IMR-90 (cell line): ENCODE data around the gene SLC35F3. TPM values are rescaled to one million over a fixed set of nuclear protein-coding genes. Genes with fewer than 3 reads are reported as not detected.

Experiments used
- ATAC-seq: fragments of 200-7000 bp; cut with Tn5 transposase; 2 replicates; pipeline ENCODE4 v1.9.1; 2020; ENCODE audit warnings: low read depth, mild to moderate bottlenecking, moderate library complexity
- BruUV-seq: library from RNA; stranded (reverse); fragments of 400-500 nt; replicated peaks from 2 replicates; lab custom pipeline; 2021; lab: Mats Ljungman, UMichigan
- CTCF ChIA-PET: fragments of 300-600 bp; formaldehyde crosslinking; extraction: SDS; loops from one replicate; lab custom pipeline; 2021; ENCODE audit warnings: antibody characterized with exemption; lab: Yijun Ruan, JAX
- POLR2A ChIA-PET: fragments of 300-600 bp; sonication (Branson Sonifier 250); formaldehyde crosslinking; loops from one replicate; lab custom pipeline; 2022; ENCODE audit warnings: antibody characterized with exemption; ENCODE audit not compliant: unreplicated experiment; lab: Charles Lee
- DNase-seq: peaks from one replicate; pipeline ENCODE4 v3.0.0; 2013
- H2AFZ ChIP-seq: replicated peaks from 2 replicates; pipeline ENCODE3; 2013; ENCODE audit warnings: low read length, mild to moderate bottlenecking; ENCODE audit not compliant: poor library complexity
- H2AK5ac ChIP-seq: 2 replicates; pipeline ENCODE4 v1.6.1; 2013; ENCODE audit warnings: low read depth, low read length, inconsistent platforms
- H2AK9ac ChIP-seq: replicated peaks from 2 replicates; pipeline ENCODE3; 2013; ENCODE audit warnings: mild to moderate bottlenecking, low read depth, low read length, moderate library complexity; ENCODE audit not compliant: poor library complexity
- H2BK120ac ChIP-seq: 2 replicates; pipeline ENCODE4 v1.6.1; 2013; ENCODE audit warnings: low read depth, low read length, inconsistent platforms
- H2BK15ac ChIP-seq: 3 replicates; pipeline ENCODE4 v1.6.1; 2013; ENCODE audit warnings: low read depth, low read length, inconsistent platforms
- H2BK20ac ChIP-seq: 2 replicates; pipeline ENCODE4 v1.6.1; 2013; ENCODE audit warnings: low read depth, mild to moderate bottlenecking, inconsistent platforms, low read length, moderate library complexity
- H2BK5ac ChIP-seq: 2 replicates; pipeline ENCODE4 v1.6.1; 2013; ENCODE audit warnings: mild to moderate bottlenecking, low read depth, low read length, inconsistent platforms; ENCODE audit not compliant: poor library complexity, severe bottlenecking
- H3K14ac ChIP-seq: replicated peaks from 2 replicates; pipeline ENCODE4 v1.6.1; 2013; ENCODE audit warnings: low read depth, low read length, inconsistent platforms
- H3K18ac ChIP-seq: 2 replicates; pipeline ENCODE4 v1.6.1; 2013; ENCODE audit warnings: low read depth, low read length, control low read depth
- H3K23ac ChIP-seq: 2 replicates; pipeline ENCODE4 v1.6.1; 2013; ENCODE audit warnings: low read depth, low read length, inconsistent platforms
- H3K27ac ChIP-seq: 2 replicates; pipeline ENCODE4 v1.5.1; 2013; ENCODE audit warnings: mild to moderate bottlenecking, control low read depth, low read length; ENCODE audit not compliant: insufficient read depth
- H3K27me3 ChIP-seq: 2 replicates; pipeline ENCODE4 v1.6.1; 2013; ENCODE audit warnings: low read length; ENCODE audit not compliant: control insufficient read depth, insufficient read depth
- H3K36me3 ChIP-seq: 2 replicates; pipeline ENCODE4 v1.6.1; 2013; ENCODE audit warnings: low read length, mixed read lengths; ENCODE audit not compliant: control insufficient read depth, insufficient read depth
- H3K4ac ChIP-seq: 2 replicates; pipeline ENCODE4 v1.6.1; 2013; ENCODE audit warnings: low read depth, low read length, inconsistent platforms
- H3K4me1 ChIP-seq: 2 replicates; pipeline ENCODE4 v1.6.1; 2013; ENCODE audit warnings: low read length, mixed read lengths; ENCODE audit not compliant: control insufficient read depth, insufficient read depth
- H3K4me2 ChIP-seq: 2 replicates; pipeline ENCODE4 v1.6.1; 2013; ENCODE audit warnings: low read depth, mild to moderate bottlenecking, control low read depth, low read length, moderate library complexity
- H3K4me3 ChIP-seq: 2 replicates; pipeline ENCODE4 v1.5.1; 2013; ENCODE audit warnings: low read depth, mild to moderate bottlenecking, control low read depth, low read length, moderate library complexity; ENCODE audit not compliant: insufficient read depth
- H3K56ac ChIP-seq: 2 replicates; pipeline ENCODE4 v1.6.1; 2013; ENCODE audit warnings: low read length, inconsistent platforms; ENCODE audit not compliant: insufficient read depth; ENCODE audit errors: extremely low read depth
- H3K79me1 ChIP-seq, 2 experiments: 2 replicates each; pipeline ENCODE4 v1.6.1; 2013; ENCODE audit warnings: low read length in 2 of 2, inconsistent platforms in 1 of 2, low read depth in 1 of 2
- H3K9ac ChIP-seq: 2 replicates; pipeline ENCODE4 v1.6.1; 2013; ENCODE audit warnings: low read depth, low read length, control low read depth
- H3K9me1 ChIP-seq: 2 replicates; pipeline ENCODE4 v1.6.1; 2013; ENCODE audit warnings: low read length, inconsistent platforms; ENCODE audit not compliant: insufficient read depth
- H3K9me3 ChIP-seq: 2 replicates; pipeline ENCODE4 v1.6.1; 2013; ENCODE audit warnings: low read length; ENCODE audit not compliant: control insufficient read depth, insufficient read depth
- H4K20me1 ChIP-seq: 2 replicates; pipeline ENCODE4 v1.6.1; 2013; ENCODE audit warnings: low read length, inconsistent platforms; ENCODE audit not compliant: insufficient read depth
- H4K5ac ChIP-seq: 2 replicates; pipeline ENCODE4 v1.6.1; 2013; ENCODE audit warnings: mild to moderate bottlenecking, low read depth, low read length, control low read depth
- H4K8ac ChIP-seq, 2 experiments: 2 replicates each; pipeline ENCODE4 v1.6.1; 2013; ENCODE audit warnings: low read depth in 2 of 2, low read length in 2 of 2, control low read depth in 1 of 2, inconsistent platforms in 1 of 2
- H4K91ac ChIP-seq: 2 replicates; pipeline ENCODE4 v1.6.1; 2013; ENCODE audit warnings: low read depth, low read length, inconsistent platforms; ENCODE audit not compliant: insufficient read depth
- CEBPB ChIP-seq: IDR thresholded peaks from 2 replicates; pipeline ENCODE4 v1.6.1; 2012; ENCODE audit warnings: low read depth, low read length, improper control_type of control experiment
- CHD1 ChIP-seq: IDR thresholded peaks from 2 replicates; pipeline ENCODE4 v1.6.1; 2012; ENCODE audit warnings: low read depth, low read length, improper control_type of control experiment
- ELK1 ChIP-seq: fragments of 150-350 bp; IDR thresholded peaks from 2 replicates; pipeline ENCODE4 v1.6.1; 2016; ENCODE audit warnings: low read depth, mild to moderate bottlenecking, low read length, moderate library complexity, borderline replicate concordance
- FOS ChIP-seq: fragments of 150-350 bp; IDR thresholded peaks from 2 replicates; pipeline ENCODE4 v1.6.1; 2016; ENCODE audit warnings: low read depth, low read length
- MAFK ChIP-seq: IDR thresholded peaks from 2 replicates; pipeline ENCODE4 v1.6.1; 2012; ENCODE audit warnings: low read depth, low read length, improper control_type of control experiment
- MAZ ChIP-seq: IDR thresholded peaks from 2 replicates; pipeline ENCODE4 v1.6.1; 2012; ENCODE audit warnings: low read depth, mild to moderate bottlenecking, low read length, improper control_type of control experiment, moderate library complexity, borderline replicate concordance
- MXI1 ChIP-seq: IDR thresholded peaks from 2 replicates; pipeline ENCODE4 v1.6.1; 2012; ENCODE audit warnings: low read depth, mild to moderate bottlenecking, low read length, moderate library complexity, borderline replicate concordance
- NFE2L2 ChIP-seq: fragments of 150-350 bp; IDR thresholded peaks from 2 replicates; pipeline ENCODE4 v1.6.1; 2016; ENCODE audit warnings: low read depth, mild to moderate bottlenecking, low read length
- RAD21 ChIP-seq: IDR thresholded peaks from 2 replicates; pipeline ENCODE4 v1.6.1; 2012; ENCODE audit warnings: low read length, improper control_type of control experiment
- RCOR1 ChIP-seq: IDR thresholded peaks from 2 replicates; pipeline ENCODE4 v1.6.1; 2012; ENCODE audit warnings: mild to moderate bottlenecking, low read length, improper control_type of control experiment; ENCODE audit not compliant: insufficient replicate concordance
- SMC3 ChIP-seq: fragments of 150-350 bp; IDR thresholded peaks from 2 replicates; pipeline ENCODE4 v1.6.1; 2016; ENCODE audit warnings: low read depth, mild to moderate bottlenecking, antibody characterized with exemption, low read length, moderate library complexity
- WGBS, 2 experiments: methylation state at CpG; one replicate each; pipeline versions ENCODE4 v1.1.5 to v1.1.7; 2013; ENCODE audit warnings: missing lambda C conversion rate in 2 of 2; ENCODE audit not compliant: insufficient read length in 1 of 2; ENCODE audit errors: extremely low coverage in 2 of 2; 5-methylcytosine and 5-hydroxymethylcytosine counted together
- dilution Hi-C: fragments of 300-500 bp; cut with HindIII; formaldehyde crosslinking; loops from one replicate; pipeline ENCODE4 v1.14.3; 2018; ENCODE audit warnings: low sequenced_read_pairs; ENCODE audit not compliant: unreplicated experiment
- in situ Hi-C: fragments of 300-500 bp; cut with MboI; formaldehyde crosslinking; loops from 3 replicates; pipeline ENCODE4 v1.14.3; 2019; ENCODE audit warnings: low sequenced_read_pairs, inconsistent platforms, mixed read lengths
- intact Hi-C: fragments of 100-400 bp; cut with micrococcal nuclease; formaldehyde crosslinking; loops from 2 replicates; pipeline ENCODE4 v1.10.0; 2022
- polyA plus RNA-seq, 3 experiments: library from polyadenylated mRNA; depleted of rRNA; stranded (reverse); fragments of >200 nt; gene quantifications; 2 replicates each; pipeline ENCODE4 v1.2.3, GENCODE V29; 2012; ENCODE audit warnings: low replicate concordance in 1 of 3
- total RNA-seq: library from RNA; depleted of rRNA; stranded (reverse); fragments of >200 nt; gene quantifications from 2 replicates; pipeline ENCODE4 v1.2.3, GENCODE V29; 2012
- TF ChIP-seq, protein P1 (sequence below): conservative IDR thresholded peaks from 2 replicates; pipeline ENCODE4 v1.5.1; 2012; ENCODE audit warnings: mild to moderate bottlenecking, low read depth, low read length, improper control_type of control experiment

SLC35F3 gene
- total and polyA plus RNA-seq, 2 of the 4 experiments (the other 2 are of a cell fraction): under 0.01 to 0.17 TPM

DNA sequence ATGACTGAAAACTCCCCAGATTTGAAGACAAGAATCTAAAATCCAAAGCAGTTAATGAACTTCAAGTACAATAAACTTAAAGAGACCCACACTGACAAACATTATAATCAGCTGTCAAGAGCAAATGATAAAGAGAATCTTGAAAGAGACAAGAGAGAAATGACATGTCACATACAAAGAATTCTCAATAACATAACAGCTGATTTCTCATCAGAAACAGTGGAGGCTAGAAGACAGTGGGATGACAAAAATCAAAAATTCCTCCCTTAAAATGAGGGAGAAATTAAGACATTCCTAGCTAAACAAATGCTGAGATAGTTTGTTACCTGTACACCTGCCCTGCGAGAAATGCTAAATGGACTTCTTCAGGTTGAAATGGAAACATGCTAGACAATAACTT, 432.8 kb downstream of the SLC35F3 start:
- no peak overlapping the region for H3K4me3 ChIP-seq
- no peak overlapping the region for H3K14ac ChIP-seq
- no peak overlapping the region for H2AK5ac ChIP-seq
- H2BK120ac ChIP-seq: no peak overlapping the region
- no peak overlapping the region for H3K4ac ChIP-seq
- H2BK15ac ChIP-seq: no peak overlapping the region
- no peak for TF ChIP-seq MAFK
- TF ChIP-seq MAZ: no peak
- TF ChIP-seq RCOR1: no peak
- TF ChIP-seq CHD1: no peak
- no peak for TF ChIP-seq CEBPB
- no peak for TF ChIP-seq SMC3
- TF ChIP-seq ELK1: no peak
- TF ChIP-seq FOS: no peak
- no peak for TF ChIP-seq NFE2L2
- no peak for TF ChIP-seq MXI1
- no peak for TF ChIP-seq RAD21
- TF ChIP-seq, protein P1, sequence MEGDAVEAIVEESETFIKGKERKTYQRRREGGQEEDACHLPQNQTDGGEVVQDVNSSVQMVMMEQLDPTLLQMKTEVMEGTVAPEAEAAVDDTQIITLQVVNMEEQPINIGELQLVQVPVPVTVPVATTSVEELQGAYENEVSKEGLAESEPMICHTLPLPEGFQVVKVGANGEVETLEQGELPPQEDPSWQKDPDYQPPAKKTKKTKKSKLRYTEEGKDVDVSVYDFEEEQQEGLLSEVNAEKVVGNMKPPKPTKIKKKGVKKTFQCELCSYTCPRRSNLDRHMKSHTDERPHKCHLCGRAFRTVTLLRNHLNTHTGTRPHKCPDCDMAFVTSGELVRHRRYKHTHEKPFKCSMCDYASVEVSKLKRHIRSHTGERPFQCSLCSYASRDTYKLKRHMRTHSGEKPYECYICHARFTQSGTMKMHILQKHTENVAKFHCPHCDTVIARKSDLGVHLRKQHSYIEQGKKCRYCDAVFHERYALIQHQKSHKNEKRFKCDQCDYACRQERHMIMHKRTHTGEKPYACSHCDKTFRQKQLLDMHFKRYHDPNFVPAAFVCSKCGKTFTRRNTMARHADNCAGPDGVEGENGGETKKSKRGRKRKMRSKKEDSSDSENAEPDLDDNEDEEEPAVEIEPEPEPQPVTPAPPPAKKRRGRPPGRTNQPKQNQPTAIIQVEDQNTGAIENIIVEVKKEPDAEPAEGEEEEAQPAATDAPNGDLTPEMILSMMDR: no peak
- no peak for ATAC-seq
- no peak overlapping the region for H3K27ac ChIP-seq
- H3K4me1 ChIP-seq: no peaks in the 10 kb centered on the region
- no peaks in the 10 kb centered on the region for H3K9me1 ChIP-seq
- in situ Hi-C loops: no loop called here
- no peak overlapping the region for H2AFZ ChIP-seq
- H4K20me1 ChIP-seq: no peaks in the 10 kb centered on the region
- no peaks in the 10 kb centered on the region for H3K27me3 ChIP-seq
- no peak overlapping the region for H2BK20ac ChIP-seq
- no peak overlapping the region for H4K5ac ChIP-seq
- H3K56ac ChIP-seq: no peak overlapping the region
- peaks cover 3% of the 10 kb centered on the region; the same call in 1 of the 2 replicates for H3K9me3 ChIP-seq
- no peak for DNase-seq
- no peaks in the 10 kb centered on the region for H3K79me1 ChIP-seq
- H3K23ac ChIP-seq: no peak overlapping the region
- H3K4me2 ChIP-seq: no peak overlapping the region
- no CpG with 5 or more reads among the region's 1 CpG for WGBS, 2 experiments
- no peak overlapping the region for H3K9ac ChIP-seq
- no peak overlapping the region for H3K18ac ChIP-seq
- H4K8ac ChIP-seq: no peak overlapping the region
- dilution Hi-C loops: no loop called here
- no peak overlapping the region for H2AK9ac ChIP-seq
- CTCF ChIA-PET: interaction anchor here (0.7 to 1.1 kb wide), 2 partner anchors 9 to 27 kb away, joined by 3 to 5 read pairs; no protein-coding TSS in a partner anchor
- POLR2A ChIA-PET: no interaction called here
- no peak overlapping the region for H4K91ac ChIP-seq
- BruUV-seq: no TSS peak
- H2BK5ac ChIP-seq: no peak overlapping the region
- intact Hi-C loops: no loop called here
- H3K36me3 ChIP-seq: no peaks in the 10 kb centered on the region
